GM19035 (cell line): Measurements from ENCODE around the gene FKBP10.
"Not testable (repeated sequence)": the region's sequence is repeated elsewhere in the genome, so short reads cannot be mapped to it uniquely, and the experiment has no call there.

Experiments used
- ATAC-seq: cut with Tn5 transposase; IDR thresholded peaks from one replicate; pipeline ENCODE4 v1.9.1; 2021; ENCODE audit not compliant: unreplicated experiment

FKBP10 gene

DNA sequence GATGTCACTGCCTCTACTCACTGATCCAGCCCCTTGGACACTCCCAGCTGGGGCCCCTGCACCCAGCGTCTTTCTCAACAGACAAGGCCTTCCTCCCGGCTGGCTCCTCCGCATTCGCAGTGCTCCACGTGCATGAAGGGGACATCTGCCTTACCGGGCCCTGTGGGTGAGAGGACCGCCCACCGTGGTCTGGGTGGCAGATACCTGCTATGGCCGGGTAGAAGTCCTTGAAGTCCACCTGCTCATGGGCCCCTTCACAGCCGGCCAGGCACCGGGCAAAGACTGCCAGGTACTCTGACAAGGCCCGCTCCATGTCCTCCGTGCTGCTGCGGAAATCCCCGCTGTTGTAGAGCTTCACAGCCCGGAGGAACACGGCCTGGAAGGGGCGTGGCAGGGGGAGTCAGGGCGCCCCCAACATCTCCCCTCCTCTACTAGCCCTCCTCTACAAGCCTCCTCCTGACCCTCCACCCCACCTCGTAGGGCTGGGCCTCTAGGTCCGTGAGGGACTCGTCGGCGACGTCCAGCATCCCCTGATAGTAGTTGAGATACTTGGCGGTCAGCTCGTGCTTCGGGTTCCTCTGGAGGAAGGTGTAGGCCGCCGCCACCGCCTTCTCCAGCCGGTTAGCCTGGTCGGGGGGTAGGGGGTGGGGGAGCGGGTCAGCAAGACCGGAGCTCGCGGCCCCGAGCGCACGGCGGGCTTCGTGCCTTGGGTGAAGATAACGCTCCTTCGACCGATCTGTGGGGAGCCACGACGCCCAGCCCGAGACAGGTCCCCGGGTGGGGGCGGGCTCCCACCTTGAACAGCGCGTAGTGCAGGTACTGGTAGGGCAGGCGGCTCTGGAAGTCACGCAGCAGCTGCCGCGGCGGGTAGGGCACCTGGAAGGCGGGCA lies 1.9 kb upstream of the FKBP10 start:
- ATAC-seq: peak; percentile 12

DNA sequence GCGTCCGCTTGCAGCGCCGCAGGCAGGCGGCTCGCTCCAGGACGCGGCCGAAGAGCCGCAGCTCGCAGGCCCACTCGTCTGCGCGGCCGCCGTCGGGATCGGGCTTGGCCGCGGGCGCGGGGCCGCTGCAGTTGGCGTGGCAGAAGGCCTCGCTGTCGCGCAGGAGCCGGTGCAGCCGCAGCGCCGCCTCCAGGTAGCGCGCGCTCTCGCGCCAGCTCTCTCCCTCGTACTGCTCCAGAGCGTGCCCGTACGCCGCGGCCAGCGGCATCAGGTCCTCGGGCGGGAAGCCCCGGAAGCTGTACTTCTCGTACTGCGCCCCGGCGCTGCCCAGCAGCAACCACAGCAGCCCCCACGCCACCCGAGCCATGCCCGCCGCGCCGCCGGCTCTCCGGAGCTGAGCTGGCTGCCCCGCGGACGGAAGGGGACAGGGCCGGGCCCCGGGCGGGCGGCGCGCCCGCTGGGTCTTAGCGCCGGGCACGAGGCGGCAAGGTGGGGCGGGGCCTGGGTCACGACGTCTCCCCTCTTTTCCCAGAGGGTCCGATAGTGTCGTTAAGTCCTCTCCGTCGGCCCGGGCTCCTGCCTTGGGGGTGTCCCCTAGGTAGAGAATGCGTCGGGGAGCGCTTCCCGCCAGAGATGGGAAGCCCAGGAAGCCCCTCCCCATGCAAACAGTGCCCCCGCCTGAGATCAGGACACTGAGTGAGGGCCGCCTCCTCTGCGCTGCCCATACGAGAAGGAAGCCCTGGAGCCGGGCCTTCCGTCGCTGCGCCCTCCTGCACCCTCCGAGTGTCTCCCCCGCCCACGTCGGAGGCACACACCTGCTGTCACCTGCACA lies 1.0 kb upstream of the FKBP10 start, which contains the start of gene P3H4:
TSS of gene P3H4 (minus strand) at position 401 of the 832 bp plus-strand sequence. CDS start at position 367, 34 bp downstream.
- ATAC-seq: peak; percentile 69

DNA sequence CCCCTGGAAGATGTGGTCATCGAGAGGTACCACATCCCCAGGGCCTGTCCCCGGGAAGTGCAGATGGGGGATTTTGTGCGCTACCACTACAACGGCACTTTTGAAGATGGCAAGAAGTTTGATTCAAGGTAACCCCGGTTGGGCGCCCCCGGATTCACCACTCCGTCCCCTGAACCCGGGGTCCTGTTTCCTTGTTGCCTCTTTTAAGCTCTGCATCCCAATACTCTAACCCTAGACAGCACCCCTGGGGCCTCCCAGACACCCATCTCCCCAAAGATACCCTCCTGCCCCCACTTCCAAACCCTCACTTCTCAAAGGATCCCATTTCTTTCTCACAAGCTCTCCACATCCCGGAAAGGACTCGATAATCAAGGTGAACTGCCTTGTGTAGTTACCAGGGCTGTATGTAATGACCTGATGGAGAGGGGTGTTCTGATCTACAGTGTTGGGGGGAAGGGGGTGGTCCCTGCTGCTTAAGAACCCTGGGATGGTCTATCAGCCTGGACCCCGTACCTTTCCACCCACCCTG lies 412 bp downstream of the FKBP10 start:
- ATAC-seq: no peak

DNA sequence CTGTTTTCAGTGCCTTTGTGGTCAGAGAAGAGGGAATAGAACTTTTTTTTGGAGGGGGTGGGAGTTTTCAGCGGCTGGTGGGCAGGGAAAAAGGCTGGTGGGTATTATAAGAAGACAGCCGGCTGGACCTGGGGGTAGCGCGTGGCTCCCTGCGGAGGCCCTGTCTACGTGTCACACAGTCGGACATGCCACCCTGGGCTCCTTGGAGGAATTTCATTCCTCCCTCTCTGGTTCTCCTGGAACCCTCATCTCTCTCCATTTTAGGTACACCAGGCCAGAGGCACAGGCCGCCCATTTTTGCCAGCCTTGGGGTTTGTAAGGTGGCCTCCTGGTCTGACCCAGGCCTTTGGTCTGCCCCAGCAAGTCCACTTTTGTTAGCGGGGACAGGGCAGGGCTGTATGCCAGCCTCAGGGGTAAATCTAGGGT lies 908 bp downstream of the FKBP10 start:
- ATAC-seq: no peak

DNA sequence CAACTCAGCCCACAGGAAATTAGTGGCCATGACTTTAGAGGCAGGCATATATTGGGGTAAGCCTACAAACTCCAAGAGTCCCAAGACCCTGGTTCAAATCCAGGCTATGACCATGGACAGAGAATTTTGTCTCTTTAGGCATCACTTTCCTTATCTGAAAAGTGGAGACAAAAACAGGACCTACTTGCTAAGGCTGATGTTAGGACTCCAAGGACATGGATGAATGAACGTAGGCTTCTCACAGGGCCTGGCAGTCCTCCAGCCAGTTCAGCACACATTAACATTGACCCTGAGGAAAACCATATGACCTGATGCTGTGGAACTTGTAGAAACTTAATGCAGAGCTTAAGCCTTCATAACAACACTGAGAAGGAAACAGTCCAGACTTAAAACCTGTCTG lies 1.4 kb downstream of the FKBP10 start:
- no peak for ATAC-seq

GRCh38 chr17:41816637-41817320 lies 4.0 kb downstream of the FKBP10 start:
- no peak for ATAC-seq

GRCh38 chr17:41818024-41818423 lies 5.2 kb downstream of the FKBP10 start:
- no peak for ATAC-seq

GRCh38 chr17:41821776-41822175 lies 9.0 kb downstream of the FKBP10 start:
- no peak for ATAC-seq

GRCh38 chr17:41822216-41823140 lies 9.7 kb downstream of the FKBP10 start:
- no peak for ATAC-seq

DNA sequence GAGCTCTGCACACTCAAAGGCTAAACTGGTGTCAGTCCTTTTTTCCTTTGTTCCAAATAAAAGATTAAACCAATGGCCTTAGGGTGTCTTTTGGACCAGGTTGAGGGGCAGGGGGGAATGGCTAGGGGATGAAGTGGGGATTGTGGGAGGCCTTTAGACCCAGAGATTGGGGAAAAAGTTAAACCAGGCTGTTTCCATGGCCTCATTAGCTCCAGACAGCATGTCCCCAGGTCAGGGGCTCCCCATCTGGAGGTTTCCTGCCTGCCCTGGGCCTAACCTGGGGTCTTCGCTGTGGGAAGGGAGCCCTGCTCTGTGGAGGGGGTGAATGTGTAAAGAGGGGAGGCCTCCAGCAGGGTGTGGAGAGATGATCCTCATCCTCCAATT lies 10.3 kb downstream of the FKBP10 start:
- ATAC-seq: no peak

DNA sequence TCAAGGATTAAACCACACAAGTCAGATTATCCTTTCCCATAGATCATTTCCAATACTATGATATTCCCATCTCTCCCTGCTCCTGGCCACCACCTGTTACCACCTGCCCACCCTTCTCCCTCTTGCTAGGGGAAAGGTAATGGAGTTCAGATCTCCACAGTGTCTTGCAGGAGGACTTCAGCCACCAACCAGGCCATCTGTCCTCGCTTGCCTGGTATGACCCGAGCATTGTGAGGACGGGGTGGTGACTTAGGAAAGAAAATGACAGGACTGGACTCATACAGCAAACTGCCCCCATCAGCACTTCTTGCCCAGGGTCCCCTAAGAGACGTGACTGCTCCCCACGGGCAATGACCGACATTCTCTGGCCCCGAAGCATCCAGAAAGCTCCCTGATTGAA lies 10.8 kb downstream of the FKBP10 start:
- no peak for ATAC-seq

- no peak for ATAC-seq
These were observed 11.3 kb downstream of the FKBP10 start for GRCh38 chr17:41824086-41824485.

DNA sequence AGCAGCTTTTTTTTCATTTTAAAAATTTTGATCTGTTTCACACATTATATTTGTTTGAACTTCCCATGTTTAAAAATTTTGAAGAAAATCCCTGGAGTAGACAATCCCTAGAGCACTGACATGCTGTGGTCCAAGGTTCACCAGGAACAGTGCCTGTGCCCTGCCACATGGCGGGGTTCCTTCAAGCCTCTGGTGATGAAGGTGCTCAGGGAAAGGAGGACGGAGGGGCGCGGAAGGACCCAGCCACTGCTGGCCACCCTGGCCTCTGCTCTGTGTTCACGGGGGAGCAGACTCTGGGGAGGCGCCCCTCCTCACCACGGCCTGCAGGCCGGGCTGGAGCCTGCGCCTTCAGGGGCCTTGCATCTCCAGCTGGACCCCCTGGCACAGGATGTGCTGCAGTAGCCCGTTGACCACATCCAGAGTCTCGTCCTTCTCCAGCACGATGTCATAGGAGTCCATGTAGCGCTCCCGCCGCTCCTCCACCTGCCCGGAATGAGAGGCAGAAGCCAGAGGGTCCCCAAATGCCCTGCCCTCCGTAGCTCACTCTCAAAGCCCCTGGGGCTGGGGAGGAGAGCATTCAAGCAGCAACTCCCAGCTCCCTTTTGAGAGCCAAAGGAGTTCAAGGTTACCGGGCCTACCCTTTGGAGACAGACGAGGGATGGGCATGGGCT lies 12.5 kb downstream of the FKBP10 start:
- no peak for ATAC-seq

- not testable (repeated sequence) for ATAC-seq
These were observed 17.2 kb downstream of the FKBP10 start for GRCh38 chr17:41829961-41830360.

- ATAC-seq: peak; percentile 37
These were observed 22.5 kb downstream of the FKBP10 start for GRCh38 chr17:41835214-41835799.

GRCh38 chr17:41835800-41836549 lies 23.2 kb downstream of the FKBP10 start, which contains the start of gene NT5C3B:
NT5C3B (minus strand) TSS chr17:41836232; CDS start chr17:41836193, 39 bp downstream.
- ATAC-seq: peak; percentile 72

GRCh38 chr17:41836550-41837196 lies 23.9 kb downstream of the FKBP10 start:
- no peak for ATAC-seq
